Measurements from ENCODE around the gene PGM2L1.

Gene PGM2L1

DNA sequence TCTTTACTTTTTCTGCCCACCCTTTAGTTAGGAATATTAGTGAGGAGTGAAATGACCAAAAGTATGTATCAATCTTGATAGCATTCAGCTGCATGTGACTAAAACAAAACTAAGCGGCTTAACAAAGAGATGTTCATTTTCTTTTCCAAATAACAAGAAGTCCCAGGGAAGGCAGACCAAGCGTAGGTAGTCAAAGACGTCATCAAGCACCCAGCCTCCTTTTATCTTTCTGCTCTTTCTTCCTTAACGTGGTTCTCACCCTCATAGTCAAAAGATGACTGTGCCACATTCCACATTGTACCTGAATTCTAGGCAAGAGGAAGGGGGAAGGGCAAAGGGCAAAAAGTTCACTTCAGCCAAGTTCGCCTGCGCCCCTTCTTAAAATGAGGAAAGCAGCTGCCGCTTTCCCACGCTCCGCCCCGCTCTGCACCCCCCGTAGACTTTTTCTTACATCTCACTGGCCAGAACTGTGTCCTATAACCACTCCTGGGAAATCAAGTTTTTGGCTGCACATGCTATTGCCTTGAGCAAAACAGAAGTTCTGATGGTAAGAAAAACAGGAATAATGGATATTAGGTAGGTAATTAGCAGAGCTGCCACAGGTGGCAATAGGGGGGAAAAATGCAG is 14.6 kb upstream of the PGM2L1 start:
- no peak overlapping the region for H2AFZ ChIP-seq (ENCODE audit: low read length)
- no peak for DNase-seq

DNA sequence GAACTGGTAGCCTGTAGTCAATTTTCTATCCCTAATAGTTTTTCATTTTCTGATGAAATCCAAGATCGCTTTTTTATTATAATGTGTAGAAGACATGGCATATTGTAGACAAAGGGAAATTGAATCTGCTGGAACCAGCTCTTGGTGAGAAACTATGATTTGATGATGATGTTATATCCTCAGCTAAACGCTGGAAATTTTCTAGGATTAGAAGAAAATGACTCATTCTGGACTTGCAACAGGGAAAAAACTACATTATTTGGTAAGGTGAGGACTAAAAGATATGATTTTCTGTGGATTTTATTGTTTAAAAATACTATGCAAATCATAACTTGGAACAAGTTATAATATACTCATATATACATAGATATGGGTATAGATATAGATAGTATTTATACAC is 14.1 kb upstream of the PGM2L1 start:
- no peaks in the 10 kb centered on the region for H3K4me1 ChIP-seq (ENCODE audit: low read length)
- no peaks in the 10 kb centered on the region for H3K9me3 ChIP-seq (replicated peaks; ENCODE audit: insufficient read depth, low read length)
- no peaks in the 10 kb centered on the region for H3K27me3 ChIP-seq (replicated peaks; ENCODE audit: insufficient read depth, low read length)
- no peak overlapping the region for H3K4me3 ChIP-seq (ENCODE audit: low read length)
- no peak overlapping the region for H3K4me2 ChIP-seq (ENCODE audit: low read depth, low read length)
- H2AFZ ChIP-seq (ENCODE audit: low read length), result no peak overlapping the region
- H3K36me3 ChIP-seq (replicated peaks; ENCODE audit: insufficient read depth, low read length), result no peaks in the 10 kb centered on the region
- no peak overlapping the region for H3K27ac ChIP-seq (ENCODE audit: low read length)
- TF ChIP-seq, protein P1, sequence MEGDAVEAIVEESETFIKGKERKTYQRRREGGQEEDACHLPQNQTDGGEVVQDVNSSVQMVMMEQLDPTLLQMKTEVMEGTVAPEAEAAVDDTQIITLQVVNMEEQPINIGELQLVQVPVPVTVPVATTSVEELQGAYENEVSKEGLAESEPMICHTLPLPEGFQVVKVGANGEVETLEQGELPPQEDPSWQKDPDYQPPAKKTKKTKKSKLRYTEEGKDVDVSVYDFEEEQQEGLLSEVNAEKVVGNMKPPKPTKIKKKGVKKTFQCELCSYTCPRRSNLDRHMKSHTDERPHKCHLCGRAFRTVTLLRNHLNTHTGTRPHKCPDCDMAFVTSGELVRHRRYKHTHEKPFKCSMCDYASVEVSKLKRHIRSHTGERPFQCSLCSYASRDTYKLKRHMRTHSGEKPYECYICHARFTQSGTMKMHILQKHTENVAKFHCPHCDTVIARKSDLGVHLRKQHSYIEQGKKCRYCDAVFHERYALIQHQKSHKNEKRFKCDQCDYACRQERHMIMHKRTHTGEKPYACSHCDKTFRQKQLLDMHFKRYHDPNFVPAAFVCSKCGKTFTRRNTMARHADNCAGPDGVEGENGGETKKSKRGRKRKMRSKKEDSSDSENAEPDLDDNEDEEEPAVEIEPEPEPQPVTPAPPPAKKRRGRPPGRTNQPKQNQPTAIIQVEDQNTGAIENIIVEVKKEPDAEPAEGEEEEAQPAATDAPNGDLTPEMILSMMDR (IDR thresholded peaks at IDR 0.05; ENCODE audit: low read length), result no peak
- TF ChIP-seq EZH2 (optimal IDR thresholded peaks at IDR 0.05; ENCODE audit: low read depth, low read length), result no peak
- no peak for TF ChIP-seq EZH2phosphoT487 (IDR thresholded peaks at IDR 0.05; ENCODE audit: low read length)
- DNase-seq, result no peak
- H3K9me2 ChIP-seq (replicated peaks; ENCODE audit: insufficient read depth, low read length), result no peaks in the 10 kb centered on the region
- no peak overlapping the region for H3K9ac ChIP-seq (ENCODE audit: low read length)
- H4K20me1 ChIP-seq (ENCODE audit: insufficient read depth, low read length), result no peaks in the 10 kb centered on the region
- H3F3A ChIP-seq (ENCODE audit: insufficient read depth, low read length), result no peaks in the 10 kb centered on the region
- H3K79me2 ChIP-seq (ENCODE audit: low read length), result no peaks in the 10 kb centered on the region

More for the DNA sequence above, 14.6 kb upstream of the PGM2L1 start:
- Histone ChIP-seq H3K36me3 (replicated peaks; ENCODE audit: insufficient read depth, low read length) (no peaks in the 10 kb centered on the region), H3K79me2 (ENCODE audit: low read length) (no peaks in the 10 kb centered on the region), H3K9me2 (replicated peaks; ENCODE audit: insufficient read depth, low read length) (no peaks in the 10 kb centered on the region), H3K4me1 (ENCODE audit: low read length) (no peaks in the 10 kb centered on the region), H3F3A (ENCODE audit: insufficient read depth, low read length) (no peaks in the 10 kb centered on the region), H3K9me3 (replicated peaks; ENCODE audit: insufficient read depth, low read length) (no peaks in the 10 kb centered on the region), H4K20me1 (ENCODE audit: insufficient read depth, low read length) (no peaks in the 10 kb centered on the region), H3K4me3 (ENCODE audit: low read length) (no peak overlapping the region), H3K4me2 (ENCODE audit: low read depth, low read length) (no peak overlapping the region), H3K27ac (ENCODE audit: low read length) (no peak overlapping the region), H3K9ac (ENCODE audit: low read length) (no peak overlapping the region), H3K27me3 (replicated peaks; ENCODE audit: insufficient read depth, low read length) (no peaks in the 10 kb centered on the region)
- TF ChIP-seq EZH2phosphoT487 (IDR thresholded peaks at IDR 0.05; ENCODE audit: low read length), result no peak
- TF ChIP-seq, protein P1 (IDR thresholded peaks at IDR 0.05; ENCODE audit: low read length), result no peak
- no peak for TF ChIP-seq EZH2 (optimal IDR thresholded peaks at IDR 0.05; ENCODE audit: low read depth, low read length)

- H2AFZ ChIP-seq (ENCODE audit: low read length), result no peak overlapping the region
- no peak overlapping the region for H3K4me3 ChIP-seq (ENCODE audit: low read length)
- no peak for DNase-seq
- no peaks in the 10 kb centered on the region for H3F3A ChIP-seq (ENCODE audit: insufficient read depth, low read length)
- H3K9me2 ChIP-seq (replicated peaks; ENCODE audit: insufficient read depth, low read length), result no peaks in the 10 kb centered on the region
- H3K9ac ChIP-seq (ENCODE audit: low read length), result no peak overlapping the region
- no peaks in the 10 kb centered on the region for H3K9me3 ChIP-seq (replicated peaks; ENCODE audit: insufficient read depth, low read length)
- H3K27me3 ChIP-seq (replicated peaks; ENCODE audit: insufficient read depth, low read length), result no peaks in the 10 kb centered on the region
- H4K20me1 ChIP-seq (ENCODE audit: insufficient read depth, low read length), result no peaks in the 10 kb centered on the region
- TF ChIP-seq EZH2 (optimal IDR thresholded peaks at IDR 0.05; ENCODE audit: low read depth, low read length) (no peak), EZH2phosphoT487 (IDR thresholded peaks at IDR 0.05; ENCODE audit: low read length) (no peak)
- TF ChIP-seq, protein P1 (IDR thresholded peaks at IDR 0.05; ENCODE audit: low read length), result no peak
- H3K36me3 ChIP-seq (replicated peaks; ENCODE audit: insufficient read depth, low read length), result no peaks in the 10 kb centered on the region
- no peak overlapping the region for H3K4me2 ChIP-seq (ENCODE audit: low read depth, low read length)
- no peak overlapping the region for H3K27ac ChIP-seq (ENCODE audit: low read length)
- H3K79me2 ChIP-seq (ENCODE audit: low read length), result no peaks in the 10 kb centered on the region
- no peaks in the 10 kb centered on the region for H3K4me1 ChIP-seq (ENCODE audit: low read length)
Measured at GRCh38 chr11:74409633-74410032, 11.4 kb upstream of the PGM2L1 start.
